HepG2 (cell line): ENCODE measurements around the gene RRP12. TPM values are rescaled to one million over a fixed set of nuclear protein-coding genes. Genes with fewer than 3 reads are reported as not detected.

Source experiments
- HHEX ChIP-seq: IDR thresholded peaks from 2 replicates; pipeline ENCODE4 v1.6.1; 2016; ENCODE audit warnings: control low read depth
- KLF9 ChIP-seq: IDR thresholded peaks from 2 replicates; pipeline ENCODE4 v1.6.1; 2016; ENCODE audit warnings: low read depth
- MTF2 ChIP-seq: sonication (generic); formaldehyde crosslinking; IDR thresholded peaks from 2 replicates; pipeline ENCODE4 v1.5.0; 2020; ENCODE audit warnings: missing genetic modification reagents, borderline replicate concordance
- NFIC ChIP-seq: IDR thresholded peaks from 2 replicates; pipeline ENCODE4 v1.6.1; 2012; ENCODE audit warnings: mild to moderate bottlenecking, low read length, inconsistent platforms
- PHF8 ChIP-seq: sonication (generic); formaldehyde crosslinking; IDR thresholded peaks from 2 replicates; pipeline ENCODE4 v1.5.0; 2020; ENCODE audit warnings: missing genetic modification reagents
- SAFB2 ChIP-seq: sonication (generic); formaldehyde crosslinking; IDR thresholded peaks from 2 replicates; pipeline ENCODE4 v1.5.1; 2020; ENCODE audit warnings: missing genetic modification reagents, low read depth, mild to moderate bottlenecking, borderline replicate concordance
- TCF7L2 ChIP-seq: IDR thresholded peaks from 2 replicates; pipeline ENCODE4 v1.6.1; 2011; ENCODE audit warnings: mild to moderate bottlenecking, low read depth, low read length, moderate library complexity
- TRIM24 ChIP-seq: sonication (generic); formaldehyde crosslinking; IDR thresholded peaks from 2 replicates; pipeline ENCODE4 v1.8.0; 2022; ENCODE audit warnings: mild to moderate bottlenecking, missing genetic modification reagents
- WIZ ChIP-seq: sonication (generic); formaldehyde crosslinking; IDR thresholded peaks from 2 replicates; pipeline ENCODE4 v1.5.1; 2020; ENCODE audit warnings: mild to moderate bottlenecking, missing genetic modification reagents
- ZBTB20 ChIP-seq: sonication (generic); formaldehyde crosslinking; IDR thresholded peaks from 2 replicates; pipeline ENCODE4 v1.8.1; 2023; ENCODE audit warnings: missing genetic modification reagents, low read depth, mild to moderate bottlenecking, borderline replicate concordance
- ZFP36 ChIP-seq: fragments of 150-350 bp; IDR thresholded peaks from 2 replicates; pipeline ENCODE4 v1.6.1; 2018; ENCODE audit warnings: borderline replicate concordance, low read length, low read depth; ENCODE audit not compliant: partially characterized antibody
- ZNF232 ChIP-seq: sonication (generic); formaldehyde crosslinking; IDR thresholded peaks from 2 replicates; pipeline ENCODE4 v1.4.0; 2020; ENCODE audit warnings: missing genetic modification reagents, borderline replicate concordance
- ZNF468 ChIP-seq: sonication (generic); formaldehyde crosslinking; IDR thresholded peaks from 2 replicates; pipeline ENCODE4 v1.8.0; 2022; ENCODE audit warnings: mild to moderate bottlenecking, moderate library complexity, missing genetic modification reagents
- ZNF550 ChIP-seq: sonication (generic); formaldehyde crosslinking; IDR thresholded peaks from 2 replicates; pipeline ENCODE4 v1.4.0; 2020; ENCODE audit warnings: mild to moderate bottlenecking, missing genetic modification reagents, borderline replicate concordance
- ZNF678 ChIP-seq: sonication (generic); formaldehyde crosslinking; IDR thresholded peaks from 2 replicates; pipeline ENCODE4 v1.4.0; 2020; ENCODE audit warnings: mild to moderate bottlenecking, missing genetic modification reagents
- ZNF749 ChIP-seq: sonication (generic); formaldehyde crosslinking; IDR thresholded peaks from 2 replicates; pipeline ENCODE4 v1.8.0; 2022; ENCODE audit warnings: mild to moderate bottlenecking, missing genetic modification reagents, moderate library complexity, borderline replicate concordance
- ZSCAN21 ChIP-seq: sonication (generic); formaldehyde crosslinking; IDR thresholded peaks from 2 replicates; pipeline ENCODE4 v1.8.0; 2022; ENCODE audit warnings: mild to moderate bottlenecking, missing genetic modification reagents, moderate library complexity, borderline replicate concordance
- polyA plus RNA-seq, 8 experiments: library from polyadenylated mRNA; depleted of rRNA in 3 of 8; stranded (reverse) in 7 of 8; unstranded in 1 of 8; fragments of >200 nt; fragmentation: Illumina TruSeq in 4 of 8; extraction: Trizol in 4 of 8; gene quantifications; 2 replicates each; pipeline versions ENCODE4 v1.2.1 to v1.2.3, GENCODE V29; 2011 to 2016; ENCODE audit warnings: low read depth in 4 of 8, missing spikeins in 1 of 8, mixed read lengths in 1 of 8; ENCODE audit not compliant: insufficient read depth in 1 of 8
- total RNA-seq, 5 experiments: library from RNA; depleted of rRNA; stranded (reverse); fragments of >200 nt; fragmentation: Illumina TruSeq; extraction: Trizol; gene quantifications; 2 replicates each; pipeline ENCODE4 v1.2.3, GENCODE V29; 2016; ENCODE audit warnings: low read depth in 1 of 5
- TF ChIP-seq, protein P1 (sequence below): IDR thresholded peaks from 2 replicates; pipeline ENCODE4 v1.6.1; 2016; ENCODE audit warnings: low read depth, control low read depth
- TF ChIP-seq, protein P2 (sequence below): fragments of 450-650 bp; IDR thresholded peaks from 2 replicates; pipeline ENCODE4 v1.6.1; 2017; ENCODE audit warnings: mild to moderate bottlenecking
- TF ChIP-seq, protein P3 (sequence below): sonication (generic); formaldehyde crosslinking; IDR thresholded peaks from 2 replicates; pipeline ENCODE4 v1.4.0; 2020; ENCODE audit warnings: missing genetic modification reagents, mild to moderate bottlenecking, borderline replicate concordance

The RRP12 gene
- total and polyA plus RNA-seq, 2 of the 13 experiments (the other 11 are each of a cell fraction or from before 2014, with no cell fraction given) = 13.2 to 39.4 TPM

DNA sequence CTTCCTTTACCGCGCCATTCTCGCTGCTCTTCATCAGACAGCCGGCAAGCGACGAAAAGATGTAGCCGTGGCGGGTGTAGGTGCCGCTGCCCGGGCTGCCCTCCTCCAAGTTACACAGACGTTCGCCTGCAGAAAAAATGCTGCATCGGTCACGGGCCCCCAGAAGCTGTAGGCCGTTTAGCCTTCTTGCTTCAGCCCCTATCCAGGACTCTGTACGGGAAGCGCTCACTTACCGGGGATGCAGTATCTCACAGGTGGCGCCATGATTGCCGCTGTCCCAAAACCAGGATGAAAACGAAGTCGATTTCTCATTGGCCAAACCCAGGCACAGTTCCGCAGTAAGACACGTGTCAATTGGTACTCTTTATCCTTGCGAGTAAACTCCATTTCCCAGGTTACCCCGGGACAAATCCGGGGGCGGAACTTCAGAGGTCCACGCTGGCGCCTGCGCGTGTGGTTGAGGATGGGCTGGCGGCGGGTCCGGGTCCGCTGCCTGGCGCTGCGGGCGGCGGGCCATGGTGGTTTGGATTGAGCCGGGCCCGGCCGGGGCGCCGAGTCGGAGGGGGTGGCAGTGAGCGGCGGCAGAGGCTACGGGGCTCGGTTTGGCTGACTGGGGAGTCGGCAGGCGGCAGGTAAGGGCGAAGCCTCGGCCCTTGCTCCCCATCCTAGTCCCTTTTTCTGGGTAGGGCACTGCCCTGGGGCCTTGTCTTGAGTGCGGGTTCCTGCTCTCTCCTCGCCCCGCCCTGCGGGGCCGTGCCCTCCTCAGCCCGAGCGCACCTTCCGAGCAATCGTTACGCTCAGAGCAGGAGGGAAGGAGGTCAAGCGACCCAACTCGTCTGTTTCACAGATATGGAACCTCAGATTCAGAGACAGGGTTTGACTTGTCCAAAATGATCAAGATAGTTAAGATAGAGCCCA, 44.8 kb upstream of the RRP12 start, which contains the start of the genes EXOSC1 and ZDHHC16 (continued):
- TF ChIP-seq ZNF232 (CRISPR knock-in tag) = no peak; the same call in 1 of the 2 replicates
- TF ChIP-seq, protein P1, sequence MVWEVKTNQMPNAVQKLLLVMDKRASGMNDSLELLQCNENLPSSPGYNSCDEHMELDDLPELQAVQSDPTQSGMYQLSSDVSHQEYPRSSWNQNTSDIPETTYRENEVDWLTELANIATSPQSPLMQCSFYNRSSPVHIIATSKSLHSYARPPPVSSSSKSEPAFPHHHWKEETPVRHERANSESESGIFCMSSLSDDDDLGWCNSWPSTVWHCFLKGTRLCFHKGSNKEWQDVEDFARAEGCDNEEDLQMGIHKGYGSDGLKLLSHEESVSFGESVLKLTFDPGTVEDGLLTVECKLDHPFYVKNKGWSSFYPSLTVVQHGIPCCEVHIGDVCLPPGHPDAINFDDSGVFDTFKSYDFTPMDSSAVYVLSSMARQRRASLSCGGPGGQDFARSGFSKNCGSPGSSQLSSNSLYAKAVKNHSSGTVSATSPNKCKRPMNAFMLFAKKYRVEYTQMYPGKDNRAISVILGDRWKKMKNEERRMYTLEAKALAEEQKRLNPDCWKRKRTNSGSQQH (CRISPR knock-in tag) = peak; percentile 45; the same call in 1 of the 2 replicates
- no peak for TF ChIP-seq TCF7L2
- TF ChIP-seq, protein P2, sequence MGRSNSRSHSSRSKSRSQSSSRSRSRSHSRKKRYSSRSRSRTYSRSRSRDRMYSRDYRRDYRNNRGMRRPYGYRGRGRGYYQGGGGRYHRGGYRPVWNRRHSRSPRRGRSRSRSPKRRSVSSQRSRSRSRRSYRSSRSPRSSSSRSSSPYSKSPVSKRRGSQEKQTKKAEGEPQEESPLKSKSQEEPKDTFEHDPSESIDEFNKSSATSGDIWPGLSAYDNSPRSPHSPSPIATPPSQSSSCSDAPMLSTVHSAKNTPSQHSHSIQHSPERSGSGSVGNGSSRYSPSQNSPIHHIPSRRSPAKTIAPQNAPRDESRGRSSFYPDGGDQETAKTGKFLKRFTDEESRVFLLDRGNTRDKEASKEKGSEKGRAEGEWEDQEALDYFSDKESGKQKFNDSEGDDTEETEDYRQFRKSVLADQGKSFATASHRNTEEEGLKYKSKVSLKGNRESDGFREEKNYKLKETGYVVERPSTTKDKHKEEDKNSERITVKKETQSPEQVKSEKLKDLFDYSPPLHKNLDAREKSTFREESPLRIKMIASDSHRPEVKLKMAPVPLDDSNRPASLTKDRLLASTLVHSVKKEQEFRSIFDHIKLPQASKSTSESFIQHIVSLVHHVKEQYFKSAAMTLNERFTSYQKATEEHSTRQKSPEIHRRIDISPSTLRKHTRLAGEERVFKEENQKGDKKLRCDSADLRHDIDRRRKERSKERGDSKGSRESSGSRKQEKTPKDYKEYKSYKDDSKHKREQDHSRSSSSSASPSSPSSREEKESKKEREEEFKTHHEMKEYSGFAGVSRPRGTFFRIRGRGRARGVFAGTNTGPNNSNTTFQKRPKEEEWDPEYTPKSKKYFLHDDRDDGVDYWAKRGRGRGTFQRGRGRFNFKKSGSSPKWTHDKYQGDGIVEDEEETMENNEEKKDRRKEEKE = no peak
- no peak for TF ChIP-seq ZNF550 (CRISPR knock-in tag)
- no peak for TF ChIP-seq ZNF468 (CRISPR knock-in tag)
- TF ChIP-seq ZFP36 = no peak
- no peak for TF ChIP-seq MTF2
- TF ChIP-seq PHF8 (CRISPR knock-in tag) = peak; percentile 97
- no peak for TF ChIP-seq ZSCAN21
- TF ChIP-seq NFIC = no peak
- no peak for TF ChIP-seq ZNF678 (CRISPR knock-in tag)
- 0 out of 2 replicates have a peak, but pooled peaks have one; percentile 37 for TF ChIP-seq SAFB2 (CRISPR knock-in tag)
- no peak for TF ChIP-seq ZNF749 (CRISPR knock-in tag)
- no peak for TF ChIP-seq ZBTB20 (CRISPR knock-in tag)
- TF ChIP-seq KLF9 (CRISPR knock-in tag) = no peak
- no peak for TF ChIP-seq HHEX (CRISPR knock-in tag)
- TF ChIP-seq WIZ (CRISPR knock-in tag) = no peak
- TF ChIP-seq, protein P3, sequence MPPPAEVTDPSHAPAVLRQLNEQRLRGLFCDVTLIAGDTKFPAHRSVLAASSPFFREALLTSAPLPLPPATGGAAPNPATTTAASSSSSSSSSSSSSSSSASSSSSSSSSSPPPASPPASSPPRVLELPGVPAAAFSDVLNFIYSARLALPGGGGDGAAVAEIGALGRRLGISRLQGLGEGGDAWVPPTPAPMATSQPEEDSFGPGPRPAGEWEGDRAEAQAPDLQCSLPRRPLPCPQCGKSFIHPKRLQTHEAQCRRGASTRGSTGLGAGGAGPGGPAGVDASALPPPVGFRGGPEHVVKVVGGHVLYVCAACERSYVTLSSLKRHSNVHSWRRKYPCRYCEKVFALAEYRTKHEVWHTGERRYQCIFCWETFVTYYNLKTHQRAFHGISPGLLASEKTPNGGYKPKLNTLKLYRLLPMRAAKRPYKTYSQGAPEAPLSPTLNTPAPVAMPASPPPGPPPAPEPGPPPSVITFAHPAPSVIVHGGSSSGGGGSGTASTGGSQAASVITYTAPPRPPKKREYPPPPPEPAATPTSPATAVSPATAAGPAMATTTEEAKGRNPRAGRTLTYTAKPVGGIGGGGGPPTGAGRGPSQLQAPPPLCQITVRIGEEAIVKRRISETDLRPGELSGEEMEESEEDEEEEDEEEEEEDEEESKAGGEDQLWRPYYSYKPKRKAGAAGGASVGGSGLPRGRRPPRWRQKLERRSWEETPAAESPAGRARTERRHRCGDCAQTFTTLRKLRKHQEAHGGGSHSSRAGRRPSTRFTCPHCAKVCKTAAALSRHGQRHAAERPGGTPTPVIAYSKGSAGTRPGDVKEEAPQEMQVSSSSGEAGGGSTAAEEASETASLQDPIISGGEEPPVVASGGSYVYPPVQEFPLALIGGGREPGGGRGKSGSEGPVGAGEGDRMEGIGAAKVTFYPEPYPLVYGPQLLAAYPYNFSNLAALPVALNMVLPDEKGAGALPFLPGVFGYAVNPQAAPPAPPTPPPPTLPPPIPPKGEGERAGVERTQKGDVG = no peak
- TF ChIP-seq TRIM24 = no peak
